GM23338 (cell line): ENCODE measurements around the gene EEF1A1. TPM values are rescaled to one million over a fixed set of nuclear protein-coding genes. Genes with fewer than 3 reads are reported as not detected.

ENCODE experiments used
- ATAC-seq: fragments of 200-7000 bp; cut with Tn5 transposase; 3 replicates; pipeline ENCODE4 v1.9.1; 2020
- DNase-seq: peaks from one replicate; pipeline ENCODE4 v3.0.0-alpha.2; 2015; ENCODE audit warnings: low spot score
- H2AFZ ChIP-seq: fragments of 200-600 bp; sonication (generic); 2 replicates; pipeline ENCODE4 v1.8.0; 2016; ENCODE audit warnings: antibody characterized with exemption, mild to moderate bottlenecking, moderate library complexity
- H3F3A ChIP-seq: fragments of 200-600 bp; sonication (generic); replicated peaks from 2 replicates; pipeline ENCODE4 v1.8.0; 2017; ENCODE audit warnings: antibody characterized with exemption, mixed run types, low read depth
- H3K27ac ChIP-seq: fragments of 200-600 bp; sonication (generic); 2 replicates; pipeline ENCODE4 v1.6.1; 2016; ENCODE audit warnings: low read depth
- H3K27me3 ChIP-seq: fragments of 200-600 bp; sonication (generic); 2 replicates; pipeline ENCODE4 v1.8.0; 2016; ENCODE audit warnings: mild to moderate bottlenecking, mixed run types, moderate library complexity; ENCODE audit not compliant: insufficient read depth
- H3K36me3 ChIP-seq: fragments of 200-600 bp; sonication (generic); 2 replicates; pipeline ENCODE4 v1.8.0; 2016; ENCODE audit warnings: mild to moderate bottlenecking; ENCODE audit not compliant: insufficient read depth
- H3K4me1 ChIP-seq: fragments of 200-600 bp; sonication (generic); 2 replicates; pipeline ENCODE4 v1.8.0; 2016; ENCODE audit warnings: mild to moderate bottlenecking, moderate library complexity; ENCODE audit not compliant: insufficient read depth
- H3K4me2 ChIP-seq: fragments of 200-600 bp; sonication (generic); 2 replicates; pipeline ENCODE4 v1.7.1; 2017; ENCODE audit warnings: mixed run types
- H3K4me3 ChIP-seq: fragments of 200-600 bp; sonication (generic); 2 replicates; pipeline ENCODE4 v1.6.1; 2016; ENCODE audit warnings: mixed run types
- H3K79me2 ChIP-seq: fragments of 200-600 bp; sonication (generic); replicated peaks from 2 replicates; pipeline ENCODE4 v1.8.0; 2017; ENCODE audit warnings: mild to moderate bottlenecking; ENCODE audit not compliant: insufficient read depth
- H3K9me2 ChIP-seq: fragments of 200-600 bp; sonication (generic); 2 replicates; pipeline ENCODE4 v1.8.0; 2017; ENCODE audit not compliant: insufficient read depth
- H4K20me1 ChIP-seq: fragments of 200-600 bp; sonication (generic); replicated peaks from 2 replicates; pipeline ENCODE4 v1.8.0; 2017; ENCODE audit warnings: mild to moderate bottlenecking; ENCODE audit not compliant: insufficient read depth
- H3K27ac Mint-ChIP-seq: 2 replicates; pipeline ENCODE4 v1.8.0; 2020; ENCODE audit warnings: inconsistent platforms, mild to moderate bottlenecking, moderate library complexity, mixed read lengths
- H3K27me3 Mint-ChIP-seq: 3 replicates; pipeline ENCODE4 v1.8.0; 2022; ENCODE audit warnings: low read depth, mild to moderate bottlenecking, moderate library complexity, mixed read lengths, inconsistent platforms; ENCODE audit not compliant: insufficient read depth, poor library complexity
- H3K36me3 Mint-ChIP-seq: 3 replicates; pipeline ENCODE4 v1.8.0; 2021; ENCODE audit warnings: low read depth, mild to moderate bottlenecking, inconsistent platforms, moderate library complexity, mixed read lengths
- H3K4me1 Mint-ChIP-seq: 3 replicates; pipeline ENCODE4 v1.8.0; 2020; ENCODE audit warnings: mild to moderate bottlenecking, inconsistent platforms, mixed read lengths
- H3K4me3 Mint-ChIP-seq: 3 replicates; pipeline ENCODE4 v1.8.0; 2021; ENCODE audit warnings: moderate library complexity, mild to moderate bottlenecking, inconsistent platforms, mixed read lengths
- H3K9me3 Mint-ChIP-seq: 3 replicates; pipeline ENCODE4 v1.8.0; 2020; ENCODE audit warnings: moderate library complexity, mild to moderate bottlenecking, inconsistent platforms, mixed read lengths
- CREB1 ChIP-seq: fragments of 250-450 bp; sonication (Bioruptor Pico); IDR thresholded peaks from 2 replicates; pipeline ENCODE4 v1.5.0; 2020; ENCODE audit warnings: low read depth, mild to moderate bottlenecking, moderate library complexity
- EZH2 ChIP-seq: fragments of 200-600 bp; sonication (generic); IDR thresholded peaks from one replicate; pipeline ENCODE4 v1.8.0; 2017; ENCODE audit warnings: antibody characterized with exemption, mild to moderate bottlenecking, low read depth; ENCODE audit not compliant: unreplicated experiment
- EZH2phosphoT487 ChIP-seq: fragments of 200-600 bp; sonication (generic); IDR thresholded peaks from one replicate; pipeline ENCODE4 v1.8.1; 2018; ENCODE audit warnings: antibody characterized with exemption; ENCODE audit not compliant: unreplicated experiment
- POLR2AphosphoS5 ChIP-seq: IDR thresholded peaks from 2 replicates; pipeline ENCODE4 v1.6.1; 2016; ENCODE audit warnings: antibody characterized with exemption, low read depth
- STAT1 ChIP-seq: IDR thresholded peaks from one replicate; pipeline ENCODE4 v1.6.1; 2016; ENCODE audit warnings: antibody characterized with exemption; ENCODE audit not compliant: unreplicated experiment
- ZNF114 ChIP-seq: fragments of 250-450 bp; sonication (Bioruptor Pico); IDR thresholded peaks from 2 replicates; pipeline ENCODE4 v1.5.0; 2020; ENCODE audit warnings: mild to moderate bottlenecking, moderate library complexity
- ZNF331 ChIP-seq: fragments of 250-450 bp; sonication (Bioruptor Pico); IDR thresholded peaks from 2 replicates; pipeline ENCODE4 v1.5.0; 2020; ENCODE audit warnings: low read depth, mild to moderate bottlenecking, moderate library complexity
- polyA plus RNA-seq: library from polyadenylated mRNA; unstranded; fragments of >200 nt; fragmentation: Nextera tagmentation; extraction: Ambion mirVana; gene quantifications from 2 replicates; pipeline ENCODE4 v1.2.1, GENCODE V29; 2016
- total RNA-seq: library from RNA; depleted of rRNA; stranded (reverse); fragments of >200 nt; shearing (Covaris generic); gene quantifications from 2 replicates; pipeline ENCODE4 v1.2.3, GENCODE V29; 2014
- TF ChIP-seq, protein P1 (sequence below): IDR thresholded peaks from 2 replicates; pipeline ENCODE4 v1.6.1; 2016; ENCODE audit warnings: antibody characterized with exemption
- TF ChIP-seq, protein P2 (sequence below), 2 experiments: fragments of 200-600 bp in 1 of 2; sonication (generic) in 1 of 2; conservative IDR thresholded peaks; 2 replicates each; pipeline versions ENCODE4 v1.5.1 to v1.6.1; 2016 to 2017; ENCODE audit warnings: antibody characterized with exemption in 2 of 2, low read depth in 2 of 2, mild to moderate bottlenecking in 2 of 2, moderate library complexity in 1 of 2
- TF ChIP-seq, protein P3 (sequence below): fragments of 250-450 bp; sonication (Bioruptor Pico); IDR thresholded peaks from 2 replicates; pipeline ENCODE4 v1.5.0; 2020; ENCODE audit warnings: mild to moderate bottlenecking, moderate library complexity

The EEF1A1 gene
- total and polyA plus RNA-seq, 2 experiments from 2014 or later: 7,677 to 12,342 TPM

DNA sequence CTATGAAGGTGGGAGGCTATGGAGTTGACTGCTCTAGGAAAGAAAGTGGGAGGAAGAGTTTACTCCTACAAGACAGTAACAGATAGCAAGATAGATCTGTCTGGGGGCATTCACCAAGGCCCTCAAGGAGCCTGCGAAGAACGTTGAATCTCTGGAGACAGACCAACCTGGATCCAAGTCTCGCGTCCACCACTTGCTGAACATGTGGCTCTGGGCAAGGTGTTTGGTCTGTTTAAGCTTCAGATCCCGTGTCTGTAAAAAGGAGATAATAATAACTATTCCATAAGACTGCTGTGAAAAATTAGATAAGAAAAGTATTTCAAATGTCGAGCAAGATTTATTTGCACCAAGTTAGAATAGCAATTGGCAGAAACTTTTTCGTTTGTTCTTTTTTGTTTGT is 8.1 kb upstream of the EEF1A1 start (continued):
- TF ChIP-seq, protein P1, sequence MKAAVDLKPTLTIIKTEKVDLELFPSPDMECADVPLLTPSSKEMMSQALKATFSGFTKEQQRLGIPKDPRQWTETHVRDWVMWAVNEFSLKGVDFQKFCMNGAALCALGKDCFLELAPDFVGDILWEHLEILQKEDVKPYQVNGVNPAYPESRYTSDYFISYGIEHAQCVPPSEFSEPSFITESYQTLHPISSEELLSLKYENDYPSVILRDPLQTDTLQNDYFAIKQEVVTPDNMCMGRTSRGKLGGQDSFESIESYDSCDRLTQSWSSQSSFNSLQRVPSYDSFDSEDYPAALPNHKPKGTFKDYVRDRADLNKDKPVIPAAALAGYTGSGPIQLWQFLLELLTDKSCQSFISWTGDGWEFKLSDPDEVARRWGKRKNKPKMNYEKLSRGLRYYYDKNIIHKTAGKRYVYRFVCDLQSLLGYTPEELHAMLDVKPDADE: no peak

DNA sequence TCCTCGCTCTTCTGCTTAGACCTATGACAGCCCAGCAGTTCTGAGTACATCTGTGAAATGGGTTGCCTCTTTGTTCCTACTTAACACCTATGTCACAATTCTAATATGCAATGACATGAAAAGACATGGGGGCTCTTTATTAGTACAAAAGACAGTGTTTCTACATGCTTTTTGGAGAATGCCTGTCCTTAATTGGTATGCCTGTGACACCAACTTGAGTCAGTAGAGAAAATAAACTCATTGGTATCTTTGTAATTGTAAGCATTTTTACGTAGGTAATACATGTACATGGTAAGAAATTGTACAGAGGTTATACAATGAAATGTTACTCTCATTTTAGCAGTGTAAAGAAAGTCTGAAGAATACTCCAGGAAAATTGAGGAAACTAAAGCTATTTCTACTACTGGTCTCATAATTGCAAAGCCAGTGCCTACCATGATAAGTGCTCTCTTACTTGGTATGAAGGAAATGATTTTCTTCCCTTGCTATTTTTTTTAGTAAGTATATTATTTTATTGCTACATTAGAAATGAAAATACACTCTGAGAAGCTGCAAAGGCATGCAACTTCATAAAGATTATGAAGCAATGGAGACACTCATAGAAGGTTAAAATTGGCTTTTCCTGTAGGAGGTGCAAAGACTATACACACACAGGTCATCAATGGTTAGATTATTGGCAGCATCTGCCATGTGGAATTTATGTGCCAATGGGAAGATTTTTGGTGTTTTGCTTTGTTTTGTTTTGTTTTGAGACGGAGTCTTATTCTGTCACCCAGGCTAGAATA is 4.9 kb upstream of the EEF1A1 start:
- H3K4me3 Mint-ChIP-seq: no peak overlapping the region
- peaks cover 4% of the 10 kb centered on the region for H3K9me3 Mint-ChIP-seq
- Histone ChIP-seq H3K4me2 (no peak overlapping the region), H3K4me3 (no peak overlapping the region), H3K9me2 (no peaks in the 10 kb centered on the region), H4K20me1 (no peaks in the 10 kb centered on the region), H3K36me3 (no peaks in the 10 kb centered on the region), H3K4me1 (peaks cover 11% of the 10 kb centered on the region; the same call in 1 of the 2 replicates), H3K79me2 (peaks cover 7% of the 10 kb centered on the region), H3F3A (peaks cover 9% of the 10 kb centered on the region), H3K27me3 (no peaks in the 10 kb centered on the region), H3K27ac (no peak overlapping the region), H2AFZ (no peak overlapping the region)
- DNase-seq (no peak), ATAC-seq (no peak)
- H3K27me3 Mint-ChIP-seq: peaks cover 16% of the 10 kb centered on the region
- peaks cover 10% of the 10 kb centered on the region for H3K4me1 Mint-ChIP-seq
- H3K36me3 Mint-ChIP-seq: peaks cover 7% of the 10 kb centered on the region
- no peak overlapping the region for H3K27ac Mint-ChIP-seq
- TF ChIP-seq EZH2: no peak
- TF ChIP-seq ZNF331 (CRISPR knock-in tag): no peak
- TF ChIP-seq CREB1 (CRISPR knock-in tag): no peak
- TF ChIP-seq, protein P1: no peak
- no peak for TF ChIP-seq STAT1
- TF ChIP-seq, protein P2, sequence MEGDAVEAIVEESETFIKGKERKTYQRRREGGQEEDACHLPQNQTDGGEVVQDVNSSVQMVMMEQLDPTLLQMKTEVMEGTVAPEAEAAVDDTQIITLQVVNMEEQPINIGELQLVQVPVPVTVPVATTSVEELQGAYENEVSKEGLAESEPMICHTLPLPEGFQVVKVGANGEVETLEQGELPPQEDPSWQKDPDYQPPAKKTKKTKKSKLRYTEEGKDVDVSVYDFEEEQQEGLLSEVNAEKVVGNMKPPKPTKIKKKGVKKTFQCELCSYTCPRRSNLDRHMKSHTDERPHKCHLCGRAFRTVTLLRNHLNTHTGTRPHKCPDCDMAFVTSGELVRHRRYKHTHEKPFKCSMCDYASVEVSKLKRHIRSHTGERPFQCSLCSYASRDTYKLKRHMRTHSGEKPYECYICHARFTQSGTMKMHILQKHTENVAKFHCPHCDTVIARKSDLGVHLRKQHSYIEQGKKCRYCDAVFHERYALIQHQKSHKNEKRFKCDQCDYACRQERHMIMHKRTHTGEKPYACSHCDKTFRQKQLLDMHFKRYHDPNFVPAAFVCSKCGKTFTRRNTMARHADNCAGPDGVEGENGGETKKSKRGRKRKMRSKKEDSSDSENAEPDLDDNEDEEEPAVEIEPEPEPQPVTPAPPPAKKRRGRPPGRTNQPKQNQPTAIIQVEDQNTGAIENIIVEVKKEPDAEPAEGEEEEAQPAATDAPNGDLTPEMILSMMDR (conservative IDR thresholded peaks at IDR 0.05; ENCODE audit: low read depth in 2 of 2): no peak
- TF ChIP-seq, protein P3, sequence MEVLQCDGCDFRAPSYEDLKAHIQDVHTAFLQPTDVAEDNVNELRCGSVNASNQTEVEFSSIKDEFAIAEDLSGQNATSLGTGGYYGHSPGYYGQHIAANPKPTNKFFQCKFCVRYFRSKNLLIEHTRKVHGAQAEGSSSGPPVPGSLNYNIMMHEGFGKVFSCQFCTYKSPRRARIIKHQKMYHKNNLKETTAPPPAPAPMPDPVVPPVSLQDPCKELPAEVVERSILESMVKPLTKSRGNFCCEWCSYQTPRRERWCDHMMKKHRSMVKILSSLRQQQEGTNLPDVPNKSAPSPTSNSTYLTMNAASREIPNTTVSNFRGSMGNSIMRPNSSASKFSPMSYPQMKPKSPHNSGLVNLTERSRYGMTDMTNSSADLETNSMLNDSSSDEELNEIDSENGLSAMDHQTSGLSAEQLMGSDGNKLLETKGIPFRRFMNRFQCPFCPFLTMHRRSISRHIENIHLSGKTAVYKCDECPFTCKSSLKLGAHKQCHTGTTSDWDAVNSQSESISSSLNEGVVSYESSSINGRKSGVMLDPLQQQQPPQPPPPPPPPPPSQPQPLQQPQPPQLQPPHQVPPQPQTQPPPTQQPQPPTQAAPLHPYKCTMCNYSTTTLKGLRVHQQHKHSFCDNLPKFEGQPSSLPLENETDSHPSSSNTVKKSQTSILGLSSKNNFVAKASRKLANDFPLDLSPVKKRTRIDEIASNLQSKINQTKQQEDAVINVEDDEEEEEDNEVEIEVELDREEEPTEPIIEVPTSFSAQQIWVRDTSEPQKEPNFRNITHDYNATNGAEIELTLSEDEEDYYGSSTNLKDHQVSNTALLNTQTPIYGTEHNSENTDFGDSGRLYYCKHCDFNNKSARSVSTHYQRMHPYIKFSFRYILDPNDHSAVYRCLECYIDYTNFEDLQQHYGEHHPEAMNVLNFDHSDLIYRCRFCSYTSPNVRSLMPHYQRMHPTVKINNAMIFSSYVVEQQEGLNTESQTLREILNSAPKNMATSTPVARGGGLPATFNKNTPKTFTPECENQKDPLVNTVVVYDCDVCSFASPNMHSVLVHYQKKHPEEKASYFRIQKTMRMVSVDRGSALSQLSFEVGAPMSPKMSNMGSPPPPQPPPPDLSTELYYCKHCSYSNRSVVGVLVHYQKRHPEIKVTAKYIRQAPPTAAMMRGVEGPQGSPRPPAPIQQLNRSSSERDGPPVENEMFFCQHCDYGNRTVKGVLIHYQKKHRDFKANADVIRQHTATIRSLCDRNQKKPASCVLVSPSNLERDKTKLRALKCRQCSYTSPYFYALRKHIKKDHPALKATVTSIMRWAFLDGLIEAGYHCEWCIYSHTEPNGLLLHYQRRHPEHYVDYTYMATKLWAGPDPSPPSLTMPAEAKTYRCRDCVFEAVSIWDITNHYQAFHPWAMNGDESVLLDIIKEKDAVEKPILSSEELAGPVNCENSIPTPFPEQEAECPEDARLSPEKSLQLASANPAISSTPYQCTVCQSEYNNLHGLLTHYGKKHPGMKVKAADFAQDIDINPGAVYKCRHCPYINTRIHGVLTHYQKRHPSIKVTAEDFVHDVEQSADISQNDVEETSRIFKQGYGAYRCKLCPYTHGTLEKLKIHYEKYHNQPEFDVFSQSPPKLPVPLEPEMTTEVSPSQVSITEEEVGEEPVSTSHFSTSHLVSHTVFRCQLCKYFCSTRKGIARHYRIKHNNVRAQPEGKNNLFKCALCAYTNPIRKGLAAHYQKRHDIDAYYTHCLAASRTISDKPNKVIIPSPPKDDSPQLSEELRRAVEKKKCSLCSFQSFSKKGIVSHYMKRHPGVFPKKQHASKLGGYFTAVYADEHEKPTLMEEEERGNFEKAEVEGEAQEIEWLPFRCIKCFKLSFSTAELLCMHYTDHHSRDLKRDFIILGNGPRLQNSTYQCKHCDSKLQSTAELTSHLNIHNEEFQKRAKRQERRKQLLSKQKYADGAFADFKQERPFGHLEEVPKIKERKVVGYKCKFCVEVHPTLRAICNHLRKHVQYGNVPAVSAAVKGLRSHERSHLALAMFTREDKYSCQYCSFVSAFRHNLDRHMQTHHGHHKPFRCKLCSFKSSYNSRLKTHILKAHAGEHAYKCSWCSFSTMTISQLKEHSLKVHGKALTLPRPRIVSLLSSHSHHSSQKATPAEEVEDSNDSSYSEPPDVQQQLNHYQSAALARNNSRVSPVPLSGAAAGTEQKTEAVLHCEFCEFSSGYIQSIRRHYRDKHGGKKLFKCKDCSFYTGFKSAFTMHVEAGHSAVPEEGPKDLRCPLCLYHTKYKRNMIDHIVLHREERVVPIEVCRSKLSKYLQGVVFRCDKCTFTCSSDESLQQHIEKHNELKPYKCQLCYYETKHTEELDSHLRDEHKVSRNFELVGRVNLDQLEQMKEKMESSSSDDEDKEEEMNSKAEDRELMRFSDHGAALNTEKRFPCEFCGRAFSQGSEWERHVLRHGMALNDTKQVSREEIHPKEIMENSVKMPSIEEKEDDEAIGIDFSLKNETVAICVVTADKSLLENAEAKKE (CRISPR knock-in tag): no peak
- no peak for TF ChIP-seq POLR2AphosphoS5
- no peak for TF ChIP-seq ZNF114 (CRISPR knock-in tag)
- no peak for TF ChIP-seq EZH2phosphoT487
